OCI-LY1 (cell line): ENCODE measurements around the gene CXXC4.

Experiments
- CTCF ChIP-seq: fragments of 200-600 bp; sonication (generic), shearing (Covaris generic); IDR thresholded peaks from 2 replicates; pipeline ENCODE4 v1.5.1; 2017; ENCODE audit warnings: mild to moderate bottlenecking, antibody characterized with exemption, low read length, moderate library complexity, mixed read lengths
- EZH2 ChIP-seq: fragments of 200-600 bp; sonication (generic), shearing (Covaris generic); IDR thresholded peaks from 2 replicates; pipeline ENCODE4 v1.8.0; 2017; ENCODE audit warnings: borderline replicate concordance, mixed run types, mild to moderate bottlenecking, antibody characterized with exemption, low read length, moderate library complexity, mixed read lengths

GRCh38 chr4:104457308-104457981 lies 37.2 kb downstream of the CXXC4 start:
- TF ChIP-seq CTCF (no peak), EZH2 (no peak)
